Stimulated activated CD8-positive, alpha-beta memory T cell treated with anti-CD3 and anti-CD28 coated beads, Interleukin-7, amount 100 ng/mL, for 4 hours (primary cell): Measurements from ENCODE around the gene CDC14A.
A peak's percentile ranks its signal among the peaks of the same experiment; 100 is the strongest.

Source experiments
- DNase-seq, 2 donors: peaks; one replicate each; pipeline ENCODE4 v3.0.0-alpha.2; 2020; ENCODE audit warnings: low read depth in 2 of 2

The CDC14A gene

GRCh38 chr1:100448366-100448765 lies 96.1 kb downstream of the CDC14A start:
- no peak for DNase-seq

GRCh38 chr1:100449477-100449876 lies 97.2 kb downstream of the CDC14A start:
- no peak for DNase-seq

GRCh38 chr1:100452641-100453040 lies 100.3 kb downstream of the CDC14A start:
- DNase-seq = no peak

- DNase-seq = no peak
Observed at GRCh38 chr1:100455478-100456072, 103.3 kb downstream of the CDC14A start.

GRCh38 chr1:100456880-100457279 lies 104.6 kb downstream of the CDC14A start:
- no peak for DNase-seq

GRCh38 chr1:100457683-100458082 lies 105.4 kb downstream of the CDC14A start:
- DNase-seq = no peak

- no peak for DNase-seq
Observed at GRCh38 chr1:100458661-100459357, 106.5 kb downstream of the CDC14A start.

- DNase-seq = peak; percentile 50 to 58
Observed at GRCh38 chr1:100459358-100460114, 107.2 kb downstream of the CDC14A start.

- no peak for DNase-seq
Observed at GRCh38 chr1:100461222-100461621, 108.9 kb downstream of the CDC14A start.

- DNase-seq = no peak
Observed at GRCh38 chr1:100462326-100463025, 110.2 kb downstream of the CDC14A start.

GRCh38 chr1:100463791-100464424 lies 111.6 kb downstream of the CDC14A start:
- DNase-seq = peak; percentile 15 to 17

- DNase-seq = no peak
Observed at GRCh38 chr1:100469578-100469977, 117.3 kb downstream of the CDC14A start.

GRCh38 chr1:100474834-100475233 lies 122.5 kb downstream of the CDC14A start:
- DNase-seq = no peak

GRCh38 chr1:100476735-100477290 lies 124.5 kb downstream of the CDC14A start:
- no peak for DNase-seq

- no peak for DNase-seq
Observed at GRCh38 chr1:100478816-100479215, 126.5 kb downstream of the CDC14A start.

GRCh38 chr1:100479620-100480338 lies 127.5 kb downstream of the CDC14A start:
- DNase-seq = no peak

GRCh38 chr1:100481303-100481702 lies 129.0 kb downstream of the CDC14A start:
- DNase-seq = no peak

- no peak for DNase-seq
Observed at GRCh38 chr1:100482167-100482566, 129.9 kb downstream of the CDC14A start.

- no peak for DNase-seq
Observed at GRCh38 chr1:100482748-100483147, 130.4 kb downstream of the CDC14A start.

GRCh38 chr1:100483230-100483629 lies 130.9 kb downstream of the CDC14A start:
- DNase-seq = no peak

- no peak for DNase-seq
Observed at GRCh38 chr1:100485855-100486258, 133.6 kb downstream of the CDC14A start.
